Activated T-helper 1 cell treated with anti-CD3 and anti-CD28 coated beads, Interleukin-2, amount 50 U/mL, for 16 hours (primary cell): ENCODE results near the gene PRELID2.
"Not testable (repeated sequence)": the region's sequence is repeated elsewhere in the genome, so short reads cannot be mapped to it uniquely, and the experiment has no call there.

ENCODE experiments used
- DNase-seq, 2 donors: peaks; one replicate each; pipeline ENCODE4 v3.0.0-alpha.2; 2020; ENCODE audit warnings: low read depth in 1 of 2, low spot score in 1 of 2

PRELID2 gene

GRCh38 chr5:145840458-145841132 lies 5.5 kb upstream of the PRELID2 start:
- DNase-seq = no peak

DNA sequence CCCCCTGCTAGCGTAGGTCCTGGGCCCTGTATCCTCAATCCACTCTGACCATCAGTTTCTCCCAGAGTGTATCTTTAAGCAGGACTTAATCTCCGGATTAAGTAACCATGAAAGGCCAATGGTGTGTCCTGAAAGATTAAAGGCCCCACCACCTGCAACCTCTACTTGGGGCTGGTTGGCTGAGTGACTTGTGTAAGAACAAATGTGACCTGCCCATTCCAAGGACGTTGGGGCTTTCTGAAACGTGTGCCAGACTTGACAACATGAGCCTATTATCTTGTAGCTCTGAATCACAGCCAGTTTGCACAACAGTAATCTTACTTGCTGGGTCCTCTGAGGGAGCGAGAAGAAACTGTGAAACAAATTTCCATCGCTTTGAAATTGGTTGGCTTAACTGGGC lies 3.1 kb upstream of the PRELID2 start:
- no peak for DNase-seq

DNA sequence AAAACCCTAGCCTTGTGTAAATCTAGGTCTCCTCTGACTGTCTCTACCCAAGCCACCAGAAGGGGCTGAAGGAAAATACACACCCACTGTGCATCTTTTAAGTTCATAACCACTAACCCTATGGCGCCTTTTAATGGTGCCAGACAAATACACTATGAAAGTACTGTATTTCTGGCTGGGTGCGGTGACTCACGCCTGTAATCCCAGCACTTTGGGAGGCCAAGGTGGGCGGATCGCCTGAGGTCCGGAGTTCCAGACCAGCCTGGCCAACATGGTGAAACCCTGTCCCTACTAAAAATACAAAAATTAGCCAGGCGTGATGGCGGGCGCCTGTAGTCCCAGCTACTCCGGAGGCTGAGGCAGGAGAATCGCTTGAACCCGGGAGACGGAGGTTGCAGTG lies 1.1 kb upstream of the PRELID2 start:
- not testable (repeated sequence) for DNase-seq

DNA sequence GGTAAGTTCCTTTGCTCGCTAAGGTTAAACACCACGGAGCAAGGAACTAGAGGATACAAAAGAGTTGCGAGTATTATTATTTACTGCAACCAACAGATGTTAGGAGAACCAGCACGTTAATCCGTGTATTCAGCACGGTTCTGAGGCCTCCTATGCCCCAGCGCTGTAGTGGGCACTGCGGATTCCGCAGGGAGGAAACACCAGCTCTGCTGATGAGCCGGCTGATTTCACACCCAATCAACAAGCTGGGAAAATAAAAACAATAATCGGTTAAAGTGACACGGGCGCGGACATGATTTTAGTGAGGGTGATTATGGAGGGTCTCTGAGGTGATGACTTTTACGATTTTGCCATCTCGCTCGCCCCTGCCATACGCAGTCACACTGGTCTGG lies 702 bp upstream of the PRELID2 start:
- DNase-seq = no peak

DNA sequence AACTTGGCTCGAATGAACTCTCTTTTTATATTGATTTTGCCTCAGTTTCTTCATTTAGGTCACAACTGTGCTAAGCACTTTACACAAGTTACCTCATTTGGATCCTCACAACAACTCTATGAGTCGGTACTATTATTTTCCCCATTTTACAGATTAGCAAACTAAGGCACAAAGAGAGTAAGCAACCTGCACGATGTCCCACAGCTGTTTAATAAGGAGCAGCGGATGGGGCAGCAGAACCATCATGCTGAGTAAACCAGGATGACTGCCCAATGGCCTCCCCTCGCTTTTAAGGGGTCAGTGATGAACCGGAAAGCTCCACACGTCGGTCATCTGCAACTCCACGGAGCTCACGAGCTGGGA lies 607 bp downstream of the PRELID2 start:
- DNase-seq = no peak

DNA sequence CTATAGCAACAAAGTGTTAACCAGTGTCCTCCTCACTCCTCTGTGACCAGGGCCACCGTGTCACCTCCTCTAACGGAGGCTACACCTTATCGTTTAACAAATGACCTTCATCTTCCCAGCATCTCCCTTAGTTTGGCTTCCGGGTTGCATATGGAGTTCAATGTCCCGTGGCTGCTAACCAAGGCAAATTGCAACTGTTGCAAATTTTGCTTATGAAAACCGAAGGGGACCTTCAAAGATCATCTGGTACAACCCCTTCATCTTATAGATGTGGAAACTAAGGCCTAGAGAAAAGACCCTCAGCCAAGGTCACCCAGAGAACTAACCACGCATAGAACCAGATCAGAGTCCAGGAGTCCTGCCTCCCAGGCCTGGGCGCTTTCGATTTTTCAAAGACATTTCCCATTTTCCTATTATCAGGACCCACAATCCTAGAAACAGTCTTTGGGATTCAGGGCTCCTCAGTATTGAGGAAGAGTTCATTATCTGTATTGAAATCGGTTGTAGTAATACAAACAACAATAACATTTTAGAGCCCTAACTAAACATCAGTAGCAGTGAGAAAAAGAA lies 1.4 kb downstream of the PRELID2 start:
- DNase-seq = no peak

DNA sequence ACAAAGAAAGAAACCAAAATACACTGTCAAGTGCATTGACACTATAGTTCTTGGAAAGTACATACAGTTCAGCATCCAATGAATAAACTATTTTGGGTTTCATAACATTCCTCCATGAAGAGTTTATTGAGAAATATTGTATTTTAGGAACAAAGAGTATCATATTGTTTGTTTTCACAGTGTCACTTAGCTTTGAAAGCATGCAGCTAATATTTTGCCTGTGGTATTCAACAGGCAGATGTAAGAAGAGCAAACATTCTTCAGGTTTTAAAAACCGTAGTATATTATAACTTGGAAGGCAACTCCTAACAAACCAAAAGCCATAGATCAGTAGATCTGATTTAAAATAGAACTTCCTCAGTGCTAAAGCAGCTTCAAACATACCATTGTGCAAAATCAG lies 4.5 kb downstream of the PRELID2 start:
- DNase-seq = no peak

- DNase-seq = no peak
Measured at GRCh38 chr5:145829708-145830361, 5.3 kb downstream of the PRELID2 start.

DNA sequence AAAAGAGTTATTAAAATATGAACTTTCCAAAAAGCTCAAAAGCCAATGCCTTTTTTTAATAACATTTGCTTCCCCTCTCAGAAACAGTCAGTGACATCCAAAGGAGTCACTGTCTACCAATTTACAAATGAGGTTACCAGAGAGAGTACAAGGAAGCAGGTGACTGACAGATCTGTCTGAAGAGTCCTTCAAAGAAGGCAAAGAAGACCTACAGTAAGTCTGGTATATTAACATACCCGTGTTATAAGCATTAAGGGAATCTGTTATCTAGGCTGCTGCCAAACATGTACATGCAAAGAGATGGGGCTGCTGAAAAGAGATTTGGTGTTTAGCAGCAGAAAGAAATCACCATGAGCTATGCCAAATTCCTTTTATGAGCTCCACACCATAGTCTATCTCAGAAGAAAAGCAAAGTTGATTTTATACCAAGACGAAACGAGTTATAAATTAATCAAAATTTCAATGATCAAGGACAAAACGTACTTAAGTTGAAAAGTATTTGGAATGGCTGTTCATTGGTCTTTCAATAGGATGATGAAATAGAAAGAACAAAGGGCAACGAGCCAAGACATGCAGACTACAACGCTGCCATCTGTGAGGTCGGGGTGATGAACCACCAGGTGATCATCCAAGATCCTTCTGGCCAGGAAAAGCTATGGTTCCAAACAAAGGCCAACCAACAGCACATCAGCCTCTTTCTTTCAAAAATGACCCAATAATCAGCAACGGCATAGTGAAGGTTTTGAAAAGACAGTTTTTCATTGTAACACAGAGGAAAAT lies 8.1 kb downstream of the PRELID2 start:
- DNase-seq = no peak

- DNase-seq = no peak
Measured at GRCh38 chr5:145825751-145826180, 9.4 kb downstream of the PRELID2 start.

DNA sequence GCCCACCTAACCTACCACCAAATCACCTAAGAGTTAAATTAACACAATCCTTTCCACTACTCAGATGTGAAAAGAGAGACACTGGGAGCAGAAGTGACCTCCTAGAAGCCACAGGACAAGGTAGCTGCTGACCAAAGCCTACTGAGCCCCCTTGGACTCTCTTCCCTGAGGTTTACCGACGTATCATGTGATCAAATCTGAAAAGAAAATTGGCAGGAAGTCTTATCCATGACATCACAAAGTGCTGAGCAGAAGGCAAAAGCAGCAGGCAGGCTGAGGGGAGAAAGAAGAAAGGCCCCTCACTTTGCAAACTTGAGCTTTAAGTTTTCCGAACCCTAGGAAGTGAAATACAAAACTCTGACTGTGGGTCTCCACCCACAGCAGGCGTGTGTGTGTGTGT lies 11.1 kb downstream of the PRELID2 start:
- no peak for DNase-seq

GRCh38 chr5:145818604-145819003 lies 16.5 kb downstream of the PRELID2 start:
- no peak for DNase-seq

- DNase-seq = no peak
Measured at GRCh38 chr5:145812877-145813276, 22.3 kb downstream of the PRELID2 start.

DNA sequence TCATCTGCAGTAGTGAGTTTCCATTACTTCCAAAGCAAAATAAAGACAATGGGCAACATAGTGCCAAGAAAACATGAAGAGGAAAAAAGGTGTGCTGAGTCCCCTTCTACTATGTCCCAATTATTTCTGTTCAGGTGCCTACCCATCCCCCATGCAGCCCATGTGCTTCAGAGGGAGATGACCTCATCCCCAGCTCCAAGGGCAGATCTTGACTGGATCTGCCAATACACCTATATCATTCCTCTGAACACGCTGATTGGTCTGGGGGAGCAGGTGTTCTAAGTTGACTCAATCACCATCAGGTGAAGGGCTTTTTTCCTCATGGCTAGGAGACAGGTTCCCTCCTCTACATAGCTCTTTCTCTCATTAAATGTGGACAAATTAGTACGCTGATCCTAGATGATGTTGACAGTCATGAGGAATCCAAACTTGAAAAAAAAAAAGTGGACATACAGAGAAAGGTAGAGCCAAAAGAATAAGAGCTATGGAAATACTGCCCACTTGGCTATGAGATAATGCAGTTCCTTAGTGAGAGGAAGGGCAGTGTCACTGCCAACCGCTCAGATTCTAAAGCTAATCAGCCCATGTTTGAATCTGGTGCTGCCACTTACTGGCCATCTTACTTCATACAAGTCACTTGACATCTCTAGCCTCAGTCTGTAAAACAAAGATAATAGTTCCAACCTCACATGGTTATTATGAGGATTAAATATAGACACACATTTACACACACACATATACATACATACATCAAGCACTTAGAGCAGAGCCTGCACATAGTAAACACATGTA lies 23.1 kb downstream of the PRELID2 start:
- no peak for DNase-seq

DNA sequence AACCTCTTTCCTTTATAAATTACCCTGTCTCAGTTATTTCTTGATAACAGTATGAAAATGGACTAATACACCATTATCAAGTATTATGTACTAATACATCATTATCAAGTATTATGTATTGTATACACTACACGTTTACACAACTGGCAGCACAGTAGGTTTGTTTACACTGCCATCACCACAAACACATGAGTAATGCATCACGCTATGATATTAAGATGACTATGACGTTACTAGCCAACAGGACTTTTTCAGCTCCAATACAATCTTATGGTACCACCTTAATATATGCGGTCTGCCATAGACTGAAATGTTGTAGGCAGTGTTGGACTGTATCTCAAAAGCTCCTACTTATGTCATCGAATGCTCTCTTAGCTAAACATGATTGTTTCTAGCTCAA lies 28.2 kb downstream of the PRELID2 start:
- no peak for DNase-seq

DNA sequence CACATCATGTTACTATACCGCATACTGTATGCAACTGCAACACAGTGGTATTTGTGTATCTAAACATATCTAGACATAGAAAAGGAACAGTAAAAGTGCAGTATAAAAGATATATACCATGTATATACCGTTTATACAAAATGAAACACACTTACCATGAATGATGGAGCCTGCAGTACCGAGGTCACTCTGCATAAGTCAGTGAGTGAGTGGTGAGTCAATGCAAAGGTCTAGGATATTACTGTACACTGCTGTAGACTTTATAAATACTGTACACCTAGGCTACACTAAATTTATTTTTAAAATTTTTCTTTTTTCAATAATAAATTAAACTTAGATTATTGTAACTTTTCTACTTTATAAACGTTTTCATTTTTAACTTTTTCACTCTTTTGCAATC lies 29.3 kb downstream of the PRELID2 start:
- DNase-seq = no peak

GRCh38 chr5:145804701-145805100 lies 30.4 kb downstream of the PRELID2 start:
- no peak for DNase-seq

DNA sequence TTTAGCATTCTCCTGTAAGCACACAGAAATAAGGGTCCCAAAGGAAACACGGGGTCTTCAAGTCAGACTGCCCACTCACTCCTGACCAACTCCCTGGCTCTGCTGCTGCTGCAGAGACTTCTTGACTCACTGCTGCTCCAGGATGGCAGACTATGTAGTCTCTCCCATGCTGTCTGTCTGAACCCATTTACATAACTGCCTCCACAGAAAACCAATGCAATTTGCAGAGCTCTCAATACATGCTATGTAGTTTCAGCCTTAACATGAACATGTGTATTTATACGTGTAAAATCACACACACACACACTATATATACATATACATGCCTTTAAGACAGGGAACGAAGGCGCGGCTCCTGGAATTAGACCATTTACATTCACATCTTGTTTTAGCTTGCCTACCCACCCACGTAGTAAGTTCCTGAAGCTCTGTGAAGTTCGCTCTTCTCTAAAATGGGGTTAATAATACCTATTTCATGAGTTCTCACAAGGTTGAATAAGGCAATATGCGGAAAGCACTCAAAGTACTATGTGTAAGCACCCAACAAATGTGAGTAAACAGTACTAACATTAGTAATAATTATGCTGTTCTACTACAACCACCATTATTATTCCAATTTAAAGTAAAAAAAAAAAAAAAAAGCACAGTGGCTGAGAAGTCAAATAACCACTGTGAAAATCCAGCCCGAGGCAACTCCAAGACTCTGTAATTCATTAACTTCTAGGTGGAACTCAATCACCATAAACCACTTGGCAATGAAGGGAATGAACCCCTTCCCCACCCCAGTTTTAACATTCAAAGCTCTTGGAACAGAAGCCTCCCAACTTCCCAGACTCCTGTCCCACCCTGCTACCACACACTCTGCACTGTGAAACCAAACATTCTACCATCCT lies 31.8 kb downstream of the PRELID2 start:
- no peak for DNase-seq

DNA sequence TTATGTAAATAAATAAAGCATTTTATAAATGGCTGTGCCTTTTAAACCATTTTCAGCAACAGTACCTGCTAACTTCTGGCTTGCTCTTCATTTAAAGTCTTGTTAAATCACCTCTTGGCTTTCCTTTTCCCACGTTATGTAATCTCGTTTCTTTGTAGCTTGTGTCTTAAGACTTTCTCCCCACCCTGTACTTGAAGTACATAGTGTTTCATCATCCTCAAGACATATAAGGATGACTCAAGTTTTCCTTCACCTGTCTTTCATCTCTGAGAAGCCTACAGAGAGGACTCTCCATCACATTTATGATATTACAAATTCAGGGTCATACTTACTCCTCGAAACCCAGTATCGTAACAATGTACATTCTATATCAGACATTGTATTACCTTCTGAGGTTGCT lies 33.9 kb downstream of the PRELID2 start:
- DNase-seq = no peak

- DNase-seq = no peak
Measured at GRCh38 chr5:145800181-145800580, 35.0 kb downstream of the PRELID2 start.
